GM12873 (cell line): ENCODE results near the gene AFAP1.

Experiments used
- CTCF ChIP-seq: IDR thresholded peaks from 2 replicates; pipeline ENCODE4 v1.5.1; 2012; ENCODE audit warnings: low read depth, mild to moderate bottlenecking, moderate library complexity, low read length, control low read depth; ENCODE audit not compliant: insufficient read depth; ENCODE audit errors: missing control alignments

AFAP1 gene

DNA sequence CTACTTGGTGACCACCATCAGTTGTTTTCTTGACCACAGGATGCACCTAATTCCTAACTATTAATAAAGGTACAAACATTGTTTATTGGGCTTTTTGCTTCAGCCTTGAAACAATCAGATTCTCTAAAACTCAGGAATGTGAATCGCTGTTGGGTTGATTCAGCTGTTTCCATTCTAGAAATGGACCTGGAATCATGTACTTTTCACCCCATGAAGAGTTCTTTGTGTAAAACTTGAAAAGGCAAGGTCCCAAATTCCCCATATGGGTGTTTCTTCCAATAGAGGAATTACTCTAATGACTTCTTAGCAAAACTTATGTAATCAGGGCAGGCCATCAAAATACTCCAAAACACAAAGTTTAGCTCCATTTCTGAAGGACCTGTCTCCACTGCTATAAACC lies 7.4 kb downstream of the AFAP1 start:
- TF ChIP-seq CTCF, result no peak

DNA sequence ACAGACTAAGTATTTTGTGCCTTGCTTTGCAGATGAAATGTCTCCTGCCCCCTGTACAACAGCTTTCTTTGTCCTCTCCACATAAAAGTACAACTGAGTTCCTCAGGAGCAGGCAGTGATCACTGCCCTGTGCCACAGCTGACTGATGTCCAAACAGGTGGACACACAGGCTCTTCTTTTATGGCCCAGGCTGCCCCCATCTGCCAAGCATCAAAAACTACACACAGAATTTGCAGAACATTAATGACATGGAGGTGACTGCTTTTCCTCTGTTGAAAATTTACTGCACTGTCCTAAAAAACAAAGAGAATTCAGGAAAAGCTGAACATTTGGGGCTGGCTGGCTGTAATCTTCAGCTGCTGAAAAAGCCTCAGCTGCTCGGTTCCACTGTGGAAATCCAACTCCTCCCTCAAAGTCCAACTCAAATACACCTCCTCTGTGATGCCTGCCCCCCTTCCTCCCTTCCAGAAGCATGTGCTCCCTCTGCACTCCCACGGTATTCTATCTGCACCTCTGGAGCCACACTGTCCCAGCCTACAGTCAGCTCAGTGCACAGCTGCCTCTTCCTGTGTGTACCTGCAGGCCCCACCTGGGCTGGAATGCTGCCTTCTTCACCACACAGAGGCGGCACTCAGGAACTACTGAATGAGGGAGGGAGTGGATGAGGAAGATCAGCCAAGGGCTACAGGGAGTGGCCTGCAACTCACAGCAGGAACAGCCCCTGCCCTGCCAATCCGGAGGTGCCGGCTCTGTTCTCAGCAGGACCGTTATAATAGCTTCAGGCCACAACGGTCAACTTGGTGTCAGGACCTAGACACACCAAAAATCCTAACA lies 10.3 kb downstream of the AFAP1 start:
- no peak for TF ChIP-seq CTCF

- no peak for TF ChIP-seq CTCF
Measured at GRCh38 chr4:7928711-7929110, 10.9 kb downstream of the AFAP1 start.

- no peak for TF ChIP-seq CTCF
Measured at GRCh38 chr4:7926822-7927221, 12.8 kb downstream of the AFAP1 start.

- no peak for TF ChIP-seq CTCF
Measured at GRCh38 chr4:7924570-7924969, 15.1 kb downstream of the AFAP1 start.

DNA sequence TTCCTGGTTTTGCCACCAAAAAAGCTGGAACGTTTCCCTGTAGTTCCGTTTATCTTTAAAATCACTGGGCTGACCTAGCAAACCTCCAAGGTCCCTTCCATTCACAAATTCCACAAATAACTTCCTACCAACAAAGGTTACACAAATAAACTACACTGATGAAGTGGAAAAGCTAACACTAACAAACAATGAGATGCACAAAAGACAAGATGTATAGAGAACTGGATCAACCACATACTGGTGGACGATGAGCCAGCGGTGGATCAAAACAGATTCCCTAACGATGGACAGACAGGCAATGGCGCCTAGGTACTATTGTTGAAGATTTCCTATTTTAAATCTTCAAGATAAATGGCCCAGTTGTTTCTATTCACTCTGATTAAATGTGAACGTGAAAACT lies 15.5 kb downstream of the AFAP1 start:
- TF ChIP-seq CTCF, result no peak

DNA sequence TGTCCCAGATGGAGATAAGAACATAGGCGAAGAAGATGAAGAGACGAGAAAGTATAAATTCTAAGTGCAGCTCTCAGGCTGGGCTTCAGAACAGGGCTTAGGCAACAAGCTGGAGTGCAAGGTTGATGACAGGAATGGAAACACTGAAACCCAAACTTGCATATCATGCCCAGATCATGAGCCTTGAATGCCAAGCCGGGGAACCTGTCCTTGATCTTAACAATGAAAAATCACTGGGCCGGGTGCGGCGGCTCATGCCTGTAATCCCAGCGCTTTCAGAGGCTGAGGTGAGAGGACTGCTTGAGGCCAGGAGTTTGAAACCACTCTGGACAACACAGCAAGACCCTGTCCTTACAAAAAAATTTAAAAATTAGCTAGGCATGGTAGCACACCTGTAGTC lies 17.2 kb downstream of the AFAP1 start:
- TF ChIP-seq CTCF, result no peak
